HG03469 (cell line): ENCODE data around the gene ELP4.

Source experiments
- ATAC-seq: cut with Tn5 transposase; IDR thresholded peaks from one replicate; pipeline ENCODE4 v1.9.1; 2021; ENCODE audit warnings: mild to moderate bottlenecking, moderate library complexity, moderate number of reproducible peaks; ENCODE audit not compliant: unreplicated experiment

Gene ELP4

DNA sequence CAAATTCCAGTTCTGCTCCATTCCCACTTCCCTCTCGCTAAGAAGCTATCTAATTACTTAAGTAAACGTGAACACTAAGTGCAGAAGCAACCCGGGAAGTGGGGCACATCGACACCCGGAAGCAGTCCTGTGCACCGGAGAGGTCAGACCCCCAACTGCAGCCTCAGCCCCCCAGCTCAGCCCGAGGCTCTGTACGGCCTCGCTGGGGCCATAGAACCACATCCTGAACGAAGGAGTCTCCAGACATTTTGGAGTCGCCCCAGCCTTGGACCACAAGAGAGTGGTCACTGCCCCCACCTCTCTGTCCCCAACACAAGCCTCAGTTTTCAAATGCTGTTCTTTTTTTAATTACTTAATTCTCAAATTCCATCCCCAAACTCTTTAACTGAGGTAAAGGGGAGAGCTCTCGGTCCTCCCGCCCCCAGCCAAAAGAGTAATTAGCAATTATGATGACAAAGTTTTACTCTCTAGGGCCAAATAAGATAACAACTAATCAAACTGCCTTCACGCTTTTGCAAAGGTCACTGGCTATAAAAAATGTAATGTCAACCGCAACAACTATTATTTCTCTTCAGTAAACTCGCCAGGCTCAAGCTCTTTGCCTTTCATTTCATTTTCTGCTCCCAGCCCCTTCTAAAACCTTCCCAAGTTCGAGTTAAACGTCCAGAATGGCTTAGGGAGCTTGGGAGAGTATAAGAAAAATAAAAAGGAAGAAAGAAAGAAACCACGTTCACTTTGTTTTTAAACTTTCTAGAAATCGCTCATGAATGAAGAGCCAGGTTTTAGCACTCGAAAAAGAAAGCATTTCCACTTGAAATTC is 299.4 kb downstream of the ELP4 start:
- no peak for ATAC-seq

DNA sequence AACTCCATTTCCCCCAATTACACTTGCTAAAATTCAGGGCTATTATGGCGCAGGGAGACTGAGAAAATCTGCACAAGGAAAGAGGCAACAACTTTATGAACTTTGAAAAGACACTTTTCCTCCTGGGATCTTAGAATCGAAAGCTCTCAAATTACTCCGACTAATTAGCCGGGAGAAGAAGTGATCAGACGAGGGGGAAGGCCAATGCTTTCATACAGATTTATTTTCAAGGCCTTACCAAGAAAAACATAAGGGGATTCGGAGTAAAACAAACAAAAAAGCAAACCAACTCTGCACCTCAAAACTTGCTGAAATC is 299.9 kb downstream of the ELP4 start:
- ATAC-seq = no peak

DNA sequence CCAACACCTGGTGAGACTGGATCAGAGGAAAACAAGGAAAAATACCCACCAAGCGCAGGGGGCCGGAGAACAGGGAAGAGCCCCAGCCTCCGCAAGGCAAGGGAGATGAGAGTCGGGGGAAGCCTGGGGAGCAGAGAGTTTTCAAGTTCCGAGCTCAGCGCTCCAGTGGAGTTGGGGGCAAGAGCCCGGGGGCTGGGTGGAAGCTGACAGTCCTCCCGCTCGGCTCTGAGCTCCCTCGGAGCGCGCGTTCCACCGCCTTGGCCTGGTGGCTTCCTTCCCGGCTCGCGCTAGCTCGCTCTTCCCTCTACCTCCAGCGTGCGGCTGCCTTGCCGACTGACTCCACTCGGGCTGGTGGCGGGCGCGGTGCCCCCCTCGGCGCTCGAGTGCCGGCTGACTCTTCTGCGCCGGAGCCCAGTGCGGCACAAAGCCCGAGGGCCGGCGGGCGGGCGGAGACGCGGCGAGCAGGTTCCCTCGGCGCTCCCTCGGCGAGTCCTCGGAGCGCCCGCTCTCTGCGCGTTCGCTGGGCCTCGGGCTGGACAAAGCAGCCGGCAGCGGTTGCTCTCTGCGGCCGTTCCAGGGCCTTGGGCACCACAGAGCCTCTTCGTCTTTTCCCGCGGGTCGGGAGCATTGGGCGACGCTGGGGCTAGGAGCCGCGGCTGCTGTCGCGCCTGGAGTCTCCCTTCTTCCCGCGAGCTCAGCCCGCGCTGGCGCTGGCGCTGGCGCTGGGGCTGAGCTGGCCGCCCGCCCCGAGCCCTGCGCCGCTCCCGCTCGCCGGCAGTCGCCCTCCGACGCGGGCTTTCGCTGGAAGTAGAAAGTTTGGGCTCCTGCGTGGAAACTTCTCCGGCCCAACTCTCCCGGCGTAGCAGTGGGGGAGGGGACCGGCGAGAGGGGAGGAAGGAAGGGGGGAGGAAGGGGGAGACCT is 300.6 kb downstream of the ELP4 start:
- no peak for ATAC-seq

GRCh38 chr11:31810779-31811647 is 301.4 kb downstream of the ELP4 start, which contains the start of gene PAX6:
TSS of gene PAX6 (minus strand) at chr11:31811322. CDS start at chr11:31806411, 4,911 bp downstream.
- ATAC-seq = no peak

DNA sequence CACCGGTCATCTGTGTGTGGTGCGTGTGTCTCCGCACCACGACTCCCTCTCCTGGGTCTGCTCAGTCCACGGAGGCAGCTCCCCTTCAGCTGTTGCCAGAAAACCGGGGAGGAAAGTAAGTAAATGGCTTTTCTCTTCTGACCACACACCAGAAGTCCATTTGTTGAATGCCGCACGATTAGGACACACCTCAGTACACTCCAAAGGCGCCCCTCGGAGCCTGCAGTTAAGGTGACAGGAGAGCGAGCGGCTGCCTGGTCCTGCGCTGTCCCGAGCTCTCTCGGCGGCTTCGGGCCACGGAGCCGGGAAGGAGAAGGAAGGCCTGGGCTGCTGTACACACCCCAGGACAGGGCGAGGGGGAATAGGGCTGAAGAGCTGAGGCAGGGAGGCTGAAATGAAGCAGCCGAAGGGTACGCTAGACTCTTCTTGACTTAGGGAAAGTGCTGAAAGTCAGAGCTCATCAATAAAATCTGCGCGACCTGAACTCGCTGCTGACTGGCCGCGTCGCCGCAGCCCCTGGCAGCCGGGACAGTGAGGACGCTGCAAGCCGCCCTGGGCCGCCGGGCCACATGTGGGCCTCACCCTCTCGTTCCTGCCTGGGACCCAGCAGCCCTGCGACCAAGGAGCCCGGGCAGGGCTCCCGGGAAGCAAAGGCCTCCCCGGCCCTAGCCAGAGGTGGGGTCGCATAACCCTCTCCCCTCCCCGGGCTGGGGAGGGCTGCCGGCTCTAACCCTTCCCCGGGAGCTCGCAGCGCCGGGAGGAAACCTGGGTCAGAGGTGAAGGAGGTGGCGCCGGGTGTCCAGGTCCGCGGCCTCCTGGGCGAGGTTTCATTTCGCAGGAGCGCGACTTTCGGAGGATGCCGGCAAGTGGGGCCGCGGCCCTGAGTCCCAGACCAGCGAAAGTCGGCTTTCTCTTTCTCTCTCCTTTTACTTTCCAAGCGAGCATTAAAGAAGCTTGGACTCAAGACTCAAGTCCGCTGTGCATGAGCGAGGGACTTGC is 303.1 kb downstream of the ELP4 start:
- ATAC-seq = no peak

GRCh38 chr11:31813391-31814175 is 304.0 kb downstream of the ELP4 start:
- no peak for ATAC-seq

DNA sequence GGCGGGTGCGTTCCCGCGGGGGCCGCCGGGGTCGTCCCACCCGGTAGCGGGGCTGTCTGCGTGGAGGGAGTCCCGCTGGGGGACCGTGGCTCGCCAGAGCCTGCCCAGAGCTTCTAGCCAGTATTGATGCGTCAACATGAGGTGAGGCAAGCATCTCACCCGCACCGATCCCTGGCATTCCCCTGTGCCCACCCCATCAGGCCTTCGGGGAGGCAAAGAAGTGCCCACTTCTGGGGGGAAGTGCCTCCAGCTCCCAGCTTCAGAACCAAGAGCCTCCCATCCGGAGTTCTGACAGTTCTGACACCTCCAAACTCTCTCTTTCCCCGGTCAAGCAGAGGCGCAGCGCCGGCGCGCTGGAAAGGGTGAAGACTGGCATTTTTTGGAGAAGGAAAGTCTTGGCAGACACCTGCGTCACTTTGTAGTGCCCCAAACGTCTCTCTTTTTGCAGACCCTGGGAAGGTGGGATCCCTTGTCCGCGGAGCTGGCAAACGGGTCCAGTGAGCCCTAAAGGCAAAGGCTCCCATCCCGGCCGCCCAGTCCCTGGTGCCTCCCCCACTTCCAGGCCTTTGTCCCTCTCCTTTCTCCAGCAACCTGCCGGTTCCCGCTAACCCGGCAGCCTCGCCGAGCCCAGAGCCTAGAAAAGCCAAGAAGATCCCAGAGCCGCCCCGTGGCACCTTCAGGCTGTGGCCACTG is 304.8 kb downstream of the ELP4 start:
- no peak for ATAC-seq

DNA sequence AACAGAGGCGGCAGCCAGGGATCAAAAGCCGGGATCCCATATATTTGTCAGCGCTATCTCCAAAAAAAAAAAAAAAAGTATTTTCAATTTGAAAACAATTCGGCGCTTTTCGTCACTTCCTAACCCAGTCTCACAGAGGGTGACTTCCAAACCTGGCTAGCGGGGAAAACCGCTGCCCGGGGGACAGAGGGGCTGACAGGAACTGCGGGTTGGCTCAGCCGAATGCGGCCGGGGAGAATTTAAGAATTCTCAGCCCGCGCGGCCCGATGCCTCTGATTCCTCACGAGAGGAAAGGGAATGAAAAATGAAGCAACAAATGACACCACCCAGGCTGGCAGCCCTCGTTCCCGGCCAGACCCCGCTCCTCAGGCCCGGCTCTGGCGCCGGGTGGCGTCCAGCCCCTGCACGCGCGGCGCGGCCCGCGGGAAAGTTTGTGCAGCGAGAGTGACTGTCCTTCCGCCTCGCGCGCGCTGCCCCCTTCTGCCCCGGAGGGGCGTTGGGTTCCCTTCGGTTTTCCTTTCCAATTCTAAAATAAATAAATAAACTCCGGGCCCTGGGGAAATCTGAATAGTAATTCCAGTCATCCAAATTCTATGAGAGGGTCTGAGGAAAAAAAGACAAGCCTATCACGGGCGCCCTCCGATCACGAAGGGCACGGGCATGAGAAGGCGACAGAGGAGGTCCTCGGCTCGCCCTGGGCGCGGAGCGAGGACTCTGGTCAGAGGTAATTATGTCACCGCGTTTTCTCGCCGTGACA is 306.3 kb downstream of the ELP4 start:
- no peak for ATAC-seq

DNA sequence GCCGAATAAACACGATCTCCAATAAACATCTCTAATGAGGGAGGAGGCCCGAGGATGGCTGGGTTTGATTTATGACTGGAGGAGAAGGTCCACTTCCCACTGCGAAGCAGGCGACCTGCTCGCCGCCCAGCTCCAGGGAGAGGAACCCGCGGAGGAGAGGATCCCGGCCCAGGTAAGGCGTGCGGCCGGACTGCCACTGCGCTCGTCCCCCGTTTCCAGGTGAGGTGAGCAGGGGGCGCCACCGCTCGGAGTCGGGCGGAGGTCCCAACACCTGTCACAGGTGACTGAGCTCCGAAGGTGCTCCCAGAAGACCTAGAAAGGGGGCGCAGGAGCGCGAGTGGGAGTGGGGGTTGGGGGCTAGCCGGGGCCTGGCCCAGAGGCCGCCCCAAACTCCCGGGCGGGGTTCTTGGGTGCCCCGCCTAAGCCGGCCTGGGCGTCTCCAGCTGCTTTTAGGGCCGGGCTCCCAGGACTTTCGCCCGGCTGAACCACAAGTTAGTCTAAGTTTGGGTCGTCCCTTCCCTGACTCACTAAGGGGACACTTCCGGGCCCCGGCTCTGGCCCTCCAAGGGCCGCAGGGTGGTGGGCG is 307.0 kb downstream of the ELP4 start:
- ATAC-seq = no peak

GRCh38 chr11:31817054-31817620 is 307.6 kb downstream of the ELP4 start:
- ATAC-seq = no peak

DNA sequence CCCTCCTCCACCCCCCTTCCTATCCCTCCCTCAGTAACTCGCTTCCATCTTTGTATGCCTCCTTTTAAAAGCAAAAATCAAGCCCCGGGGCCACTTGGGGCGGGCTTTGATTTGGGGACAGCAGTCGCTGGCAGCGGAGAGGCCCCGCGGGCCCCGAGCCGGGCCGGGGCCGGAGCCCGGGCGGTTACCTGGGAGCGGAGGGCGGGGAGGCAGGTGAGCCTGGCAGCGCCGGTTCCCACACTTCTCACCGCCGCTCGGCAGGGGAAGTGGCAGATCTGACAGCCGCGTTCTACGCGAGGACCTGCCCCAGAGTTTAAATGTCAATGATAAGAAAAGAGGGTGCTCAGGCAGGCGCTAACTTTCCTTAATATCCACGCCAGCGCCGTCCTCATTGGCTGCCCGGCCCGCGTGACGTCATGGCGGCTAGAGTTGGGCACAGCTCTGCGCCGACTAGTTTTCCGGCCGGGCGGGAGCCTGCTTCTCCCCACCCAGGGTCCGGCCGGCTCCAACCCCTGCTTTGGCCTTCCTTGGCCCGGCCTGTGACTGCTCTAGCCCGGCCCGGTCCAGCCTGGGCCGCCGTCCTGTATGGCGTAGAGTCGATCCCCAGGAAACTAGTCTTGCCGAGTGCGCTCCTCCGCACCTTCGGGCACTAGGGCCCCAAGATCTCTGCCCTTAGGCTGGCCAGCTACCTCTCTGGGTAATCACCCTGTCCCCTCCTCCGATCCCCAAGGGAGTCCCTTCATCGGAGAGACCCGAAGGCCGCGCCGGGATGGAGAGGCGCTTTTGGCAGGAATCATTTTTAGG is 308.3 kb downstream of the ELP4 start:
- no peak for ATAC-seq

DNA sequence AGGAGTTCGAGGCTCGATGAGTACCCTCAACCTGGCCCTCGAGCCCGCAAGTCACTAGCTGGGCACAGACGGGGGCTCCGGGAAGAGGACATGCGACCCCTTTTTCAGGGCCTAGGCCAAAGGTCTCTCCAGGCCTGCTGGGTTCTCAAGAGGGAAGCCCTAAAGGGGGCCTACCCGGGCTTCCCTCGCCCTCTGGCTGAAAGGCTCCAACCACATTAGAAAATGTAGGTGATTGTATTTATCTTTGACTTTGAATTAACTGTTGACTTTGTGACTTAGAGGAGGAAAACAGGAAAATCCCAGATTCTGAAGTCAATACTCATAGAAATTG is 308.8 kb downstream of the ELP4 start:
- ATAC-seq = no peak

- no peak for ATAC-seq
These were observed 309.3 kb downstream of the ELP4 start for GRCh38 chr11:31818874-31819331.

DNA sequence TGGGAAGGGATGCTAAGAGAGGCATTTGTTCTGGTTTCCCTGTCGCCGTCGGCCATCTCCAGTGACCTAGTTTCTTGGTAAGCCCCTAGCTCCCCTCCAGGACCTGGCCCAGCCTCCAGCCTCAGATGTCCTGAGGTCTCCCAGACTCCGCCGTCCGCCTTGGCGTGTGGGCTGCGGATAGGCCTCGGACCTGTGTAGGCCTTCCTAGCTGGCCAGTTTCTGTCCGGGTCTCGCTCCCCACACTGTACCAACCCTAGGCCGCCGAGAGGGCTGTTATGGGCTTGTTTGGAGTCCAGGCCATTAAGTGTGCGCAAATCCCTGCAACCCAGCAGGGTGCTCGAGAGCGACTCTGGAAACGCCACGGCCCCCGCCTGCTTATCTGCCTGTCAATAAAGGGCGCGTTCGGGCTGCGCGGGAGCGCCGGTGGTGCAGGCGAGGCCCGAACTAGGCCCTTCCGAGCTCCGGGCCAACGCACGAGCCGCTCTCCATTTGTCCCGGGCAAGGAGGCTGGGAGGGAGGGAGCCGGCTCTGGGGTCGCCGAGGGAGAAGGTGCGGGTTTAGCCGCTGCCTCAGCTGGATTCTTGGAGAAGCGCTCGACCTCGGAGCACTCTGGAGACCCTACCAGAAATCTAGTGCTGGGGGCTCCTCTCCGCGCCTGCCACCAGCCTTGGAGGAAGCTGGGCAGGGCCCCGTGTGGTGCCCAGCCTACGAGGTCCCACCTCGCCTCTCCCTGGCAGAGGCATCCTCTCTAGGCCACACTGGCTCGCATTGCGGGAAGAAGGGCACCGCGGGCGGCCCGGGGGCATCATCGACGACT is 310.3 kb downstream of the ELP4 start:
- ATAC-seq = no peak

- ATAC-seq = no peak
These were observed 310.9 kb downstream of the ELP4 start for GRCh38 chr11:31820438-31820818.
